ENCODE measurements around the gene LRRC74A. TPM values are rescaled to one million over a fixed set of nuclear protein-coding genes. Genes with fewer than 3 reads are reported as not detected.

LRRC74A gene
- total RNA-seq, 2 experiments from 2014 or later = not detected

DNA sequence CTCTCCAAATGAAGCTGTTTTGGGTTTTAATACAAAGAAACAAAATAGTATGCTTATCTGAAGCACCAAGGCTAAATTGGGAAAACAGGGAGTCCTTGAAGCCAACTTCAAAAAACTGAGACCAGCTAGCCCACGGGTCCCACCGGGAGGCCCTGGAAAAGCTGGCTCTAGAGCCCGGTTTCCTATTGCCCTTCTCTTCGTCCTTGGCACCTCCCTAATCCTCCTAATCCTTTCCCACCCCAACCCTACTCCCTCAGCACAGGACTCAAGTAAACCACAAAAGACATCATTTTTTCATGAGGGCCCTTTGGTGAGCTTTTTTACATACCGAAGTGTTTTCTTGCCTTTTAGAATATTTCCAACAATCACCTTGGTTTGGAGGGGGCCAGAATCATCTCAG lies 11.3 kb downstream of the LRRC74A start:
- Mint-ChIP-seq H3K27ac (no peak overlapping the region), H3K4me3 (no peak overlapping the region), H3K4me1 (ENCODE audit: low read depth) (no peaks in the 10 kb centered on the region), H3K9me3 (no peaks in the 10 kb centered on the region), H3K36me3 (ENCODE audit: low read depth) (no peaks in the 10 kb centered on the region), H3K27me3 (peaks cover 3% of the 10 kb centered on the region)
- no peak for DNase-seq
- POLR2A ChIA-PET = no interaction called here
- TF ChIP-seq, protein P1, sequence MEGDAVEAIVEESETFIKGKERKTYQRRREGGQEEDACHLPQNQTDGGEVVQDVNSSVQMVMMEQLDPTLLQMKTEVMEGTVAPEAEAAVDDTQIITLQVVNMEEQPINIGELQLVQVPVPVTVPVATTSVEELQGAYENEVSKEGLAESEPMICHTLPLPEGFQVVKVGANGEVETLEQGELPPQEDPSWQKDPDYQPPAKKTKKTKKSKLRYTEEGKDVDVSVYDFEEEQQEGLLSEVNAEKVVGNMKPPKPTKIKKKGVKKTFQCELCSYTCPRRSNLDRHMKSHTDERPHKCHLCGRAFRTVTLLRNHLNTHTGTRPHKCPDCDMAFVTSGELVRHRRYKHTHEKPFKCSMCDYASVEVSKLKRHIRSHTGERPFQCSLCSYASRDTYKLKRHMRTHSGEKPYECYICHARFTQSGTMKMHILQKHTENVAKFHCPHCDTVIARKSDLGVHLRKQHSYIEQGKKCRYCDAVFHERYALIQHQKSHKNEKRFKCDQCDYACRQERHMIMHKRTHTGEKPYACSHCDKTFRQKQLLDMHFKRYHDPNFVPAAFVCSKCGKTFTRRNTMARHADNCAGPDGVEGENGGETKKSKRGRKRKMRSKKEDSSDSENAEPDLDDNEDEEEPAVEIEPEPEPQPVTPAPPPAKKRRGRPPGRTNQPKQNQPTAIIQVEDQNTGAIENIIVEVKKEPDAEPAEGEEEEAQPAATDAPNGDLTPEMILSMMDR (IDR thresholded peaks at IDR 0.05) = no peak
- no peak for ATAC-seq
- CTCF ChIA-PET = interaction anchor here (1.9 kb wide), 1 partner anchor 128 kb away, joined by 5 read pairs; no protein-coding TSS in a partner anchor
- intact Hi-C loops (cut with micrococcal nuclease) = no loop called here

DNA sequence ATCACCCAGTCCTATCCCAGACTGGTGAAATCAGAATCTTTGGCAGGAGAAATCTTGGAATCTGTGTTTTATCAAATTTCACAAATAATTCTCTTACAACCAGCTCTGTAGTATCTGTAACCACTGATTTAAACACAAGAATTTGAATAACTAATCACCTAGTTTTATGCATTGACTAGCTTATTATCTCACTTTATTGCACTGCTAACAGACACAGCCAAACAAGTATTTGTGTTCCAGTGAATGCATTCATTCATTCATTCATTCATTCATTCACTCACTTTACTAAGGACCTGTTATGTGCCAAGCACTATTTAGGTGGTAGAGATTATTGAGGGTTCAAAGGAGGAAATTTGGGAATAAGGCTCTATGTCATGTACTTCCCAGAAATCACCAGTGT lies 16.2 kb downstream of the LRRC74A start:
- ChIA-PET CTCF (no interaction called here), POLR2A (no interaction called here)
- ATAC-seq (no peak), DNase-seq (no peak)
- H3K36me3 Mint-ChIP-seq (ENCODE audit: low read depth) = no peaks in the 10 kb centered on the region
- peaks cover 6% of the 10 kb centered on the region for H3K27me3 Mint-ChIP-seq
- H3K4me1 Mint-ChIP-seq (ENCODE audit: low read depth) = peaks cover 6% of the 10 kb centered on the region
- no peak overlapping the region for H3K4me3 Mint-ChIP-seq
- intact Hi-C loops (cut with micrococcal nuclease) = no loop called here
- no peaks in the 10 kb centered on the region for H3K9me3 Mint-ChIP-seq
- H3K27ac Mint-ChIP-seq = no peak overlapping the region
- TF ChIP-seq, protein P1 (IDR thresholded peaks at IDR 0.05) = no peak

GRCh38 chr14:76844223-76844622 lies 18.0 kb downstream of the LRRC74A start:
- peaks cover 6% of the 10 kb centered on the region for H3K27me3 Mint-ChIP-seq
- peaks cover 6% of the 10 kb centered on the region for H3K4me1 Mint-ChIP-seq (ENCODE audit: low read depth)
- no peaks in the 10 kb centered on the region for H3K36me3 Mint-ChIP-seq (ENCODE audit: low read depth)
- peak; percentile 86 for DNase-seq
- peak; percentile 100 for ATAC-seq
- no peak overlapping the region for H3K4me3 Mint-ChIP-seq
- H3K9me3 Mint-ChIP-seq = no peaks in the 10 kb centered on the region
- intact Hi-C loops (cut with micrococcal nuclease) = no loop called here
- ChIA-PET POLR2A (no interaction called here), CTCF (interaction anchor here (1.6 kb wide), 1 partner anchor 32 kb away, joined by 4 read pairs; no protein-coding TSS in a partner anchor)
- TF ChIP-seq, protein P1 (IDR thresholded peaks at IDR 0.05) = peak; percentile 47
- peak overlapping the region; percentile 36 for H3K27ac Mint-ChIP-seq

GRCh38 chr14:76846331-76847047 lies 20.3 kb downstream of the LRRC74A start:
- no peak overlapping the region for H3K27ac Mint-ChIP-seq
- H3K9me3 Mint-ChIP-seq = no peaks in the 10 kb centered on the region
- TF ChIP-seq, protein P1 (IDR thresholded peaks at IDR 0.05) = no peak
- H3K36me3 Mint-ChIP-seq (ENCODE audit: low read depth) = no peaks in the 10 kb centered on the region
- ChIA-PET CTCF (interaction anchor here (1.1 to 2.1 kb wide), 3 partner anchors 14 to 137 kb away, joined by 3 to 10 read pairs (median 7); no protein-coding TSS in a partner anchor), POLR2A (interaction anchor here (0.6 to 1.7 kb wide), 3 partner anchors 13 to 118 kb away, joined by 3 to 4 read pairs (median 3); no protein-coding TSS in a partner anchor)
- H3K4me1 Mint-ChIP-seq (ENCODE audit: low read depth) = peaks cover 6% of the 10 kb centered on the region
- peaks cover 5% of the 10 kb centered on the region for H3K27me3 Mint-ChIP-seq
- intact Hi-C loops (cut with micrococcal nuclease) = no loop called here
- no peak for ATAC-seq
- no peak overlapping the region for H3K4me3 Mint-ChIP-seq
- no peak for DNase-seq

DNA sequence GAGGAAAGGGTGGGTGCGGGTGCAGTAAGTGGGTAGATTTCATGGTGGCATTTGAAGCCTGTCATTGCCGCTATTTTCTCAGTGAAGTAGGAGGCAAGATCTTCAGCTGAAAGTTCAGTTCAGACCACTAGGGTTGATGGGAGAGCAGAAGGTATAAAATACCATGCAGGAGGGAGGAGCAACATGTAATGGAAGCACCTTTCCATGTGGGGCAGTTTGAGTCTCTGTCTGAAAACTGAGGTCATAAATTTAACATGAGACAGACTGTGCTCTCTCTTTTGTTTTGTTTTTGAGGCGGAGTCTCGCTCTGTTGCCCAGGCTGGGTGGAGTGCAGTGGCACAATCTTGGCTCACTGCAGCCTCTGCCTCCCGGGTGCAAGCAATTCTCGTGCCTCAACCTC lies 22.7 kb downstream of the LRRC74A start:
- Mint-ChIP-seq H3K4me3 (no peak overlapping the region), H3K27ac (no peak overlapping the region), H3K4me1 (ENCODE audit: low read depth) (peaks cover 6% of the 10 kb centered on the region), H3K36me3 (ENCODE audit: low read depth) (no peaks in the 10 kb centered on the region), H3K9me3 (no peaks in the 10 kb centered on the region), H3K27me3 (peaks cover 2% of the 10 kb centered on the region)
- CTCF ChIA-PET = interaction anchor here (0.6 to 0.8 kb wide), 3 partner anchors 10 to 221 kb away, joined by 3 read pairs; no protein-coding TSS in a partner anchor
- no peak for DNase-seq
- ATAC-seq = no peak
- TF ChIP-seq, protein P1 (IDR thresholded peaks at IDR 0.05) = no peak
- POLR2A ChIA-PET = interaction anchor here (0.6 to 0.9 kb wide), 2 partner anchors 40 to 658 kb away, joined by 3 read pairs; no protein-coding TSS in a partner anchor
- intact Hi-C loops (cut with micrococcal nuclease) = no loop called here
